Stimulated activated naive CD8-positive, alpha-beta T cell treated with anti-CD3 and anti-CD28 coated beads, Interleukin-15, Interleukin-2, amounts not matched to agents 100 ng/mL and 50 ng/mL, for 24 hours (primary cell): Measurements from ENCODE around the gene SELENOT.
"Not testable (repeated sequence)": the region's sequence is repeated elsewhere in the genome, so short reads cannot be mapped to it uniquely, and the experiment has no call there.

ENCODE experiments used
- H3K27ac Mint-ChIP-seq: one replicate; pipeline ENCODE4 v1.8.0; 2021; ENCODE audit warnings: mild to moderate bottlenecking, mixed read lengths
- H3K27me3 Mint-ChIP-seq: one replicate; pipeline ENCODE4 v1.8.0; 2021; ENCODE audit warnings: mixed read lengths
- H3K36me3 Mint-ChIP-seq: one replicate; pipeline ENCODE4 v1.8.0; 2021; ENCODE audit warnings: low read depth, mixed read lengths
- H3K4me1 Mint-ChIP-seq: one replicate; pipeline ENCODE4 v1.8.0; 2021; ENCODE audit warnings: low read depth, mixed read lengths
- H3K4me3 Mint-ChIP-seq: one replicate; pipeline ENCODE4 v1.8.0; 2021; ENCODE audit warnings: mild to moderate bottlenecking, mixed read lengths
- H3K9me3 Mint-ChIP-seq: one replicate; pipeline ENCODE4 v1.8.0; 2021; ENCODE audit warnings: mixed read lengths

Gene SELENOT

DNA sequence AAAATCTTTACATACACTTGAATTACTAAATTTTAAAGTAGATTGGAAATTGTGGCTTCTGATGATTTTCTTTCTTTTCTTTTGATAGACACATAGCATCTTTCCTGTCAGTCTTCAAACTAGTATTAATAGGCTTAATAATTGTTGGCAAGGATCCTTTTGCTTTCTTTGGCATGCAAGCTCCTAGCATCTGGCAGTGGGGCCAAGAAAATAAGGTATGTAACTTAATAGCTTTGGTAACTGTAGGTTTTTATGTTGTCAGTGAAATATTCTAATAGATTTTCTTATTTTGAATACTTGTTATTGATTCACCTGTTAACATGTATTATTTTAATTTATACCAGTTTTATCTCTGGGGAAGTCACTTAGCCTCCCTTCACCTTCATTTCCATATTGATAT is 19.8 kb downstream of the SELENOT start:
- not testable (repeated sequence) for H3K9me3 Mint-ChIP-seq, H3K4me3 Mint-ChIP-seq, H3K27ac Mint-ChIP-seq, H3K27me3 Mint-ChIP-seq
- Mint-ChIP-seq H3K4me1 (peaks cover 37% of the 10 kb centered on the region), H3K36me3 (peaks cover 62% of the 10 kb centered on the region)

DNA sequence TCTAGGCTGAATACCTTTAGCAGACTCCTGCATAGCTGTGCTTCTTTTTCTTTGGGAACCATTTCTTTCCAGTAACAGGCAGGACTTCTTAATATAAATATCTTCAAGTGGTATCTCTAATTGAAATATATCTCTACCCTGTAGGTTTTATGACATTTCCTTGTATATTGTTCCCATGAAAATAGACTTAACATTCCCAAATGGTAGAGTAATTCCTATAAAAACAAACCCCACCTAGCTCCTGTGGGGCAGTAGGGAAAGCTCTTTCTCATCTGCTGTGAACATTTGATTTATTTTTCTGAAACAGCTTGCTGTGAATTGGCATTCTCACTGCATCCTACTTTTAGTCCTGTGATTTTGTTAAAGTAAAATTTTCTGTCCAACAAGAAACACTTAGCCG is 20.8 kb downstream of the SELENOT start:
- Mint-ChIP-seq H3K4me1 (peaks cover 27% of the 10 kb centered on the region), H3K36me3 (peaks cover 63% of the 10 kb centered on the region), H3K9me3 (no peaks in the 10 kb centered on the region), H3K27ac (peak overlapping the region; percentile 10), H3K27me3 (no peaks in the 10 kb centered on the region), H3K4me3 (no peak overlapping the region)

GRCh38 chr3:150626148-150626930 is 23.2 kb downstream of the SELENOT start:
- Mint-ChIP-seq H3K4me1 (peaks cover 8% of the 10 kb centered on the region), H3K36me3 (peaks cover 63% of the 10 kb centered on the region), H3K9me3 (no peaks in the 10 kb centered on the region)

DNA sequence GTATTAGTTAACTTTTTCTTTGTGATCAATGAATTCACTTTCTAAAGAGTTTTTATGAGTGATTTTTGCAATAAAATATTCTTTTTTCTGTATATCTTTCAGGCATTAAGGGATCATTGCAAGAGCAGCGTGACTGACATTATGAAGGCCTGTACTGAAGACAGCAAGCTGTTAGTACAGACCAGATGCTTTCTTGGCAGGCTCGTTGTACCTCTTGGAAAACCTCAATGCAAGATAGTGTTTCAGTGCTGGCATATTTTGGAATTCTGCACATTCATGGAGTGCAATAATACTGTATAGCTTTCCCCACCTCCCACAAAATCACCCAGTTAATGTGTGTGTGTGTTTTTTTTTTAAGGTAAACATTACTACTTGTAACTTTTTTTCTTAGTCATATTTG is 24.4 kb downstream of the SELENOT start:
- Mint-ChIP-seq H3K4me1 (no peaks in the 10 kb centered on the region), H3K36me3 (peaks cover 57% of the 10 kb centered on the region), H3K9me3 (no peaks in the 10 kb centered on the region), H3K27me3 (no peaks in the 10 kb centered on the region), H3K4me3 (no peak overlapping the region), H3K27ac (no peak overlapping the region)

More at GRCh38 chr3:150626148-150626930, 23.2 kb downstream of the SELENOT start:
- Mint-ChIP-seq H3K4me3 (no peak overlapping the region), H3K27ac (peak overlapping the region; percentile 73), H3K27me3 (no peaks in the 10 kb centered on the region)

DNA sequence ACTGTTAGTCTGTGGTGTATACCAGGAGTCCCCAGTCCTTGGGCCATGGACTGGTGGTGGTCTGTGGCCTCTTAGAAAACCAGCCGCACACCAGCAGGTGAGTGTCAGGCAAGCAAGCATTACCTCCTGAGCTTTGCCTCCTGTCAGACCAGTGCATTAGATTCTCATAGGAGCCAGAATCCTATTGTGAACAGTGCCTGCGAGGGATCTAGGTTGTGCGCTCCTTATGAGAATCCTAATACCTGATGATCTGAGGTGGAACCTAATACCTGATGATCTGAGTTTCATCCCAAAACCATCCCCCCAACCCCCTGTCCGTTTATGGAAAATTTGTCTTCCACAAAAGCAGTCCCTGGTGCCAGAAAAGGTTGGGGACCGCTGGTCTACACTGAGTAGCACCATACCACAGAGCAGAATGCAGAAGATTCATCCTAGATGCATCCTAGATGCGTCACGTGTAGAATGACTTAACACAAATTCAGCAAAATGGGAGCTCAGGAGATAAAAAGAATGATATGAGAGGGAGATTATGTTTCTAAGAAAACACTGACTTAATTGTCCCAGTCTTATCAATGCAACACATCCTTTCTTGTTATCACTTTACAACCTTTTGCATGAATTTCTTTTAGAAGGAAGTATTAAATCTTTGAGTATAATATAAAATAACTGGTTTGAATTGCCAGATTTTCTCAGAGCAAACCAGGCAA is 28.5 kb downstream of the SELENOT start:
- H3K4me1 Mint-ChIP-seq: peaks cover 29% of the 10 kb centered on the region
- no peaks in the 10 kb centered on the region for H3K27me3 Mint-ChIP-seq
- no peaks in the 10 kb centered on the region for H3K9me3 Mint-ChIP-seq
- H3K4me3 Mint-ChIP-seq: no peak overlapping the region
- H3K27ac Mint-ChIP-seq: peak overlapping the region; percentile 19
- H3K36me3 Mint-ChIP-seq: peaks cover 43% of the 10 kb centered on the region

GRCh38 chr3:150635076-150635475 is 32.0 kb downstream of the SELENOT start:
- Mint-ChIP-seq H3K27ac (peak overlapping the region; percentile 70), H3K27me3 (no peaks in the 10 kb centered on the region), H3K36me3 (peaks cover 14% of the 10 kb centered on the region), H3K4me1 (peaks cover 29% of the 10 kb centered on the region), H3K4me3 (no peak overlapping the region), H3K9me3 (no peaks in the 10 kb centered on the region)

GRCh38 chr3:150635526-150635925 is 32.4 kb downstream of the SELENOT start:
- peak overlapping the region; percentile 70 for H3K27ac Mint-ChIP-seq
- no peaks in the 10 kb centered on the region for H3K9me3 Mint-ChIP-seq
- H3K4me1 Mint-ChIP-seq: peaks cover 29% of the 10 kb centered on the region
- no peaks in the 10 kb centered on the region for H3K27me3 Mint-ChIP-seq
- peaks cover 12% of the 10 kb centered on the region for H3K36me3 Mint-ChIP-seq
- no peak overlapping the region for H3K4me3 Mint-ChIP-seq

DNA sequence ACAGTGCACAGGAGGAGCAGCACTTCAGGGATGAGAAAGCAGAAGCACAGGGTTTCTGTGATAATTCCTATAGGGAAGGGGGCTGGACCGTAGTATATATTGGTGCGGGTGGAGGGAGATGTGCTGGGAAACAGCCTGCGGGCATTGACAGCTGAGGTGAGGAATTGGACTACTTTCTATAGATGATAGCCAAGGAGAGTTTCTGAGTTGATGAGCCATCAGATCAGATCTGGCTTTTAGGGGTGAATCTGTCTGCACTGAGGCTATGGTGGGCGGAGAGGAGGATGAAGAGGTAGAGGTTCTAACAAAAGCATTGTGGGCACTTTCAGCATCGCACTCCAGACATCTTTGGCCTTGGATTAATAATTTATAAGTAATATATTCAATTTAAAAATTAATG is 33.1 kb downstream of the SELENOT start:
- Mint-ChIP-seq H3K4me1 (peaks cover 29% of the 10 kb centered on the region), H3K4me3 (no peak overlapping the region), H3K27ac (no peak overlapping the region), H3K36me3 (peaks cover 10% of the 10 kb centered on the region), H3K9me3 (no peaks in the 10 kb centered on the region), H3K27me3 (no peaks in the 10 kb centered on the region)

- Mint-ChIP-seq H3K36me3 (peaks cover under 1% of the 10 kb centered on the region), H3K27ac (no peak overlapping the region), H3K27me3 (no peaks in the 10 kb centered on the region), H3K9me3 (no peaks in the 10 kb centered on the region), H3K4me1 (peaks cover 20% of the 10 kb centered on the region), H3K4me3 (no peak overlapping the region)
These were observed 36.1 kb downstream of the SELENOT start for GRCh38 chr3:150639262-150639661.

DNA sequence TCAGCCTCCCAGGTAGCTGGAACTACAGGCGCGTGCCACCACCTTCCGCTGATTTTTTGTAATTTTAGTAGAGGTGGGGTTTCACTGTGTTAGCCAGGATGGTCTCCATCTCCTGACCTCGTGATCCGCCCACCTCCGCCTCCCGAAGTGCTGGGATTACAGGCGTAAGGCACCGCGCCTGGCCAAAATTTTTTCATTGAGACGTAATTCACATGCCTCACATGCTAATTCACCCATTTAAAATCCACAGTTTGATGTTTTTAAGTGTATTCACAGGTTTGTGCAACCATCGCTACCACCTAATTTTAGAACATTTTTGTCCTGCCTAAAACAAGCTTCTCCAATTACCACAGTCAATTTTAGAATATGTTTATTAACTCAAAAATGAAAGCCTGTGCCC is 37.1 kb downstream of the SELENOT start:
- Mint-ChIP-seq H3K4me3 (no peak overlapping the region), H3K36me3 (no peaks in the 10 kb centered on the region), H3K27me3 (no peaks in the 10 kb centered on the region), H3K27ac (no peak overlapping the region), H3K9me3 (no peaks in the 10 kb centered on the region), H3K4me1 (peaks cover 11% of the 10 kb centered on the region)

GRCh38 chr3:150653110-150653561 is 50.0 kb downstream of the SELENOT start:
- no peaks in the 10 kb centered on the region for H3K9me3 Mint-ChIP-seq
- peaks cover 9% of the 10 kb centered on the region for H3K4me1 Mint-ChIP-seq
- H3K27ac Mint-ChIP-seq: no peak overlapping the region
- H3K27me3 Mint-ChIP-seq: no peaks in the 10 kb centered on the region
- H3K4me3 Mint-ChIP-seq: no peak overlapping the region
- no peaks in the 10 kb centered on the region for H3K36me3 Mint-ChIP-seq

DNA sequence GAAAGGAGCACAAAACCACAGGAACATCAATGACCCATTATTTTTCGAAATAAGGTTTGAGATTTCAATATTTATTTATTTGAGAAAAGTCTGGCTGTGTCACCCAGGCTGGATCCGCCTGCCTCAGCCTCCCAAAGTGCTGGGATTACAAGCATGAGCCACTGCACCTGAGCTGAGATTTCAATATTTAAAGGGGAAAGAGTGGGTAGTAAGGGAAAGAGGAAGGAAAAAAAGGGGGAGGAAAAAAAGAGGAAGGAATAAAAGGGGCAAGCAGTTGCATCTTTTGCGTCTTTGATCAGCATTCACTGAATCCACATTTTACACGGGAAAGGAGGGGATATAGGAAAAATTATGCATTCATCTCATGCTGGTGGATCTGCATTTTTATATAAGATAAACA is 53.2 kb downstream of the SELENOT start:
- peaks cover 9% of the 10 kb centered on the region for H3K4me1 Mint-ChIP-seq
- H3K4me3 Mint-ChIP-seq: no peak overlapping the region
- H3K27ac Mint-ChIP-seq: no peak overlapping the region
- no peaks in the 10 kb centered on the region for H3K27me3 Mint-ChIP-seq
- no peaks in the 10 kb centered on the region for H3K36me3 Mint-ChIP-seq
- no peaks in the 10 kb centered on the region for H3K9me3 Mint-ChIP-seq

DNA sequence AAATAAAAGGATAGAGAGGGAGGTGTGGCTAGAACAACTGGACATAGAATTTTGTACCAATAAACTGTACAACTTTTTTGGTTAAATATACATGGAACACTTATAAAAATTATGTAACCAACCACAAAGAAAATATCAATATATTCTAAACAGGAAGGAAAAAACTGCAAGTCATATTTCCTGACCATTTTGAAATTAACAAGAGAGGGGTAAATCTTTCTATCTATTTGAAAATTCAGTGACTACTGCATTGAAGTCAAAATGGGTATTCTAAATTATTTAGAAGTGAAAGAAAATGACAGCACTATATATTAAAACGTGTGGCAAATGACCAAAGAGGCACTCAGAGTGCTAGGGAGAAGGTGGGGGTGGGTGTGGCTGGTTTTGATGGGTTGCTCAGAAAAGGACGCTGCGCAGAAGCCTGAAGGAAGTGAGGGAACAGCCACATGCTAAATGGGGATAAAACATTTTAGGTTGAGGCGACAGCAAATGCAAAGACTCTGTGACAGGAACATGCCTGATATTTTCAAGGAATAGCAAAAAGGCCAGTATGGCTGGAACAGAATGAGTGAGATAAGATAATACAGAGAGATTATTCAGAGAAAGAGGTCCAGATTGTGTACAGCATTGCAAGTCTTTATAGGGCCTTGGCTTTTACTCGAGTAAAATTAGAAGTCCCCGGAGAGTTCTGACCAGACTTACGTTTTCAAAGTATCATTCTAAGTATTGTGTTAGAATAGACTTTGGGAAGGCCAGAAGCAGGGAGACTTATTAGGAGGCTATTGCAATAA is 59.5 kb downstream of the SELENOT start:
- H3K9me3 Mint-ChIP-seq: no peaks in the 10 kb centered on the region
- H3K4me1 Mint-ChIP-seq: peaks cover 14% of the 10 kb centered on the region
- H3K27ac Mint-ChIP-seq: peak overlapping the region; percentile 39
- H3K27me3 Mint-ChIP-seq: no peaks in the 10 kb centered on the region
- H3K36me3 Mint-ChIP-seq: no peaks in the 10 kb centered on the region
- H3K4me3 Mint-ChIP-seq: no peak overlapping the region

DNA sequence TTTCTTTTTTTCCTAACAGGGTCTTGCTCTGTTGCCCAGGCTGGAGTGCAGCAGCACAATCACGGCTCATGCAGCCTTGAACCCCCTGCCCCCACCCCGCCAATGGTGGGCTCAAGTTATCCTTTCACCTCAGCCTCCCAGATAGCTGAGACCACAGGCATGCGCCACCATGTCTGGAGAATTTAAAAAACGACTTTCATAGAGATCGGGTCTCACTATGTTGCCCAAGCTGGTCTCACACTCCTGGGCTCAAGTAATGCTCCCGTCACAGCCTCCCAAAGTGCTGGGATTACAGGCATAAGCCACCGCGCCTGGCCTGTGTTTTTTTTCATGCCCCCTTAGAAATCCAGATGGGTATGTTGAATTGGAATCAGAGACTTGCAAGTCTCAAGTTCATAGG is 60.3 kb downstream of the SELENOT start:
- Mint-ChIP-seq H3K9me3 (no peaks in the 10 kb centered on the region), H3K27me3 (no peaks in the 10 kb centered on the region), H3K4me1 (peaks cover 14% of the 10 kb centered on the region), H3K36me3 (no peaks in the 10 kb centered on the region), H3K27ac (no peak overlapping the region), H3K4me3 (no peak overlapping the region)

- Mint-ChIP-seq H3K36me3 (no peaks in the 10 kb centered on the region), H3K4me1 (peaks cover 14% of the 10 kb centered on the region), H3K4me3 (no peak overlapping the region), H3K27me3 (no peaks in the 10 kb centered on the region), H3K9me3 (no peaks in the 10 kb centered on the region), H3K27ac (no peak overlapping the region)
These were observed 63.0 kb downstream of the SELENOT start for GRCh38 chr3:150666167-150666566.
